Hepatocyte (in vitro differentiated cells): Measurements from ENCODE around the gene PRKACB. TPM values are rescaled to one million over a fixed set of nuclear protein-coding genes. Genes with fewer than 3 reads are reported as not detected.

Source experiments
- DNase-seq: peaks from one replicate; pipeline ENCODE4 v3.0.0-alpha.2; 2016; ENCODE audit warnings: low spot score
- H2AFZ ChIP-seq: fragments of 200-600 bp; sonication (generic); 2 replicates; pipeline ENCODE4 v1.6.0; 2016; ENCODE audit warnings: antibody characterized with exemption, mild to moderate bottlenecking
- H3K27ac ChIP-seq: fragments of 200-600 bp; sonication (generic); 2 replicates; pipeline ENCODE4 v1.5.1; 2016; ENCODE audit warnings: mild to moderate bottlenecking
- H3K27me3 ChIP-seq: fragments of 200-600 bp; sonication (generic); 2 replicates; pipeline ENCODE4 v1.6.1; 2016
- H3K36me3 ChIP-seq: fragments of 200-600 bp; sonication (generic); replicated peaks from 2 replicates; pipeline ENCODE4 v1.5.1; 2016; ENCODE audit warnings: low read depth; ENCODE audit not compliant: insufficient read depth
- H3K4me1 ChIP-seq: fragments of 200-600 bp; sonication (generic); 2 replicates; pipeline ENCODE4 v1.5.1; 2016; ENCODE audit warnings: mild to moderate bottlenecking, moderate library complexity; ENCODE audit not compliant: insufficient read depth
- H3K4me2 ChIP-seq: fragments of 200-600 bp; sonication (generic); 2 replicates; pipeline ENCODE4 v1.6.0; 2016
- H3K4me3 ChIP-seq: fragments of 200-600 bp; sonication (generic); 2 replicates; pipeline ENCODE4 v1.5.1; 2016; ENCODE audit warnings: mild to moderate bottlenecking
- H3K79me2 ChIP-seq: fragments of 200-600 bp; sonication (generic); 2 replicates; pipeline ENCODE4 v1.6.0; 2017; ENCODE audit warnings: mild to moderate bottlenecking
- H3K9me2 ChIP-seq: fragments of 200-600 bp; sonication (generic); replicated peaks from 2 replicates; pipeline ENCODE4 v1.6.0; 2017; ENCODE audit warnings: mild to moderate bottlenecking; ENCODE audit not compliant: insufficient read depth
- H3K9me3 ChIP-seq: fragments of 200-600 bp; sonication (generic); 2 replicates; pipeline ENCODE4 v1.5.1; 2016; ENCODE audit warnings: low read depth, mild to moderate bottlenecking
- H4K20me1 ChIP-seq: fragments of 200-600 bp; sonication (generic); 2 replicates; pipeline ENCODE4 v1.6.0; 2016; ENCODE audit warnings: mild to moderate bottlenecking; ENCODE audit not compliant: insufficient read depth, poor library complexity, severe bottlenecking
- CTCF ChIP-seq: fragments of 200-600 bp; sonication (generic); IDR thresholded peaks from 2 replicates; pipeline ENCODE4 v1.5.1; 2016; ENCODE audit warnings: antibody characterized with exemption, mild to moderate bottlenecking; ENCODE audit not compliant: poor library complexity
- EZH2 ChIP-seq: fragments of 200-600 bp; sonication (generic); IDR thresholded peaks from 2 replicates; pipeline ENCODE4 v1.6.1; 2016; ENCODE audit warnings: antibody characterized with exemption, mild to moderate bottlenecking, borderline replicate concordance
- EZH2phosphoT487 ChIP-seq: fragments of 200-600 bp; sonication (generic); IDR thresholded peaks from one replicate; pipeline ENCODE4 v1.6.1; 2018; ENCODE audit warnings: antibody characterized with exemption, mild to moderate bottlenecking, low read depth, moderate library complexity; ENCODE audit not compliant: unreplicated experiment, severe bottlenecking
- WGBS: methylation state at CpG from one replicate; pipeline ENCODE4 v1.1.6; 2016; ENCODE audit warnings: low lambda C conversion rate; ENCODE audit errors: missing lambda C conversion rate; 5-methylcytosine and 5-hydroxymethylcytosine counted together
- polyA plus RNA-seq: library from polyadenylated mRNA; unstranded; fragments of >200 nt; fragmentation: Nextera tagmentation; extraction: Ambion mirVana; gene quantifications from 2 replicates; pipeline ENCODE4 v1.2.1, GENCODE V29; 2016
- total RNA-seq: library from RNA; depleted of rRNA; stranded (reverse); fragments of >200 nt; gene quantifications from 2 replicates; pipeline ENCODE4 v1.2.3, GENCODE V29; 2014

PRKACB gene
- total and polyA plus RNA-seq, 2 experiments from 2014 or later: 14.0 to 29.5 TPM

GRCh38 chr1:84148758-84149157 is 4.7 kb downstream of the PRKACB start:
- 97% methylated on average over 1 of the region's 1 CpG for WGBS
- no peaks in the 10 kb centered on the region for H3K9me3 ChIP-seq
- no peaks in the 10 kb centered on the region for H4K20me1 ChIP-seq
- no peak overlapping the region for H3K4me2 ChIP-seq
- no peak overlapping the region for H3K27ac ChIP-seq
- H3K27me3 ChIP-seq: no peaks in the 10 kb centered on the region
- no peak overlapping the region for H2AFZ ChIP-seq
- no peaks in the 10 kb centered on the region for H3K36me3 ChIP-seq
- DNase-seq: no peak
- H3K4me1 ChIP-seq: peaks cover 10% of the 10 kb centered on the region
- TF ChIP-seq EZH2 (no peak), EZH2phosphoT487 (no peak), CTCF (no peak)
- no peak overlapping the region for H3K4me3 ChIP-seq
- H3K79me2 ChIP-seq: no peaks in the 10 kb centered on the region
- H3K9me2 ChIP-seq: no peaks in the 10 kb centered on the region

- TF ChIP-seq EZH2 (no peak), CTCF (no peak), EZH2phosphoT487 (no peak)
- 94% methylated on average over 3 of the region's 3 CpGs for WGBS
- no peaks in the 10 kb centered on the region for H3K4me1 ChIP-seq
- no peaks in the 10 kb centered on the region for H4K20me1 ChIP-seq
- no peaks in the 10 kb centered on the region for H3K27me3 ChIP-seq
- no peak overlapping the region for H2AFZ ChIP-seq
- no peak overlapping the region for H3K4me2 ChIP-seq
- DNase-seq: no peak
- no peaks in the 10 kb centered on the region for H3K36me3 ChIP-seq
- no peaks in the 10 kb centered on the region for H3K9me2 ChIP-seq
- no peaks in the 10 kb centered on the region for H3K9me3 ChIP-seq
- H3K27ac ChIP-seq: no peak overlapping the region
- H3K4me3 ChIP-seq: no peak overlapping the region
- H3K79me2 ChIP-seq: no peaks in the 10 kb centered on the region
These were observed 8.6 kb downstream of the PRKACB start for GRCh38 chr1:84152649-84153056.

GRCh38 chr1:84155517-84155916 is 11.4 kb downstream of the PRKACB start:
- H3K36me3 ChIP-seq: no peaks in the 10 kb centered on the region
- no peaks in the 10 kb centered on the region for H3K4me1 ChIP-seq
- no peak for DNase-seq
- H2AFZ ChIP-seq: no peak overlapping the region
- no peaks in the 10 kb centered on the region for H4K20me1 ChIP-seq
- no peak overlapping the region for H3K4me3 ChIP-seq
- no peaks in the 10 kb centered on the region for H3K9me2 ChIP-seq
- H3K79me2 ChIP-seq: no peaks in the 10 kb centered on the region
- WGBS: 95% methylated on average over 3 of the region's 3 CpGs
- no peaks in the 10 kb centered on the region for H3K27me3 ChIP-seq
- TF ChIP-seq EZH2 (no peak), CTCF (no peak), EZH2phosphoT487 (no peak)
- no peak overlapping the region for H3K4me2 ChIP-seq
- H3K9me3 ChIP-seq: no peaks in the 10 kb centered on the region
- H3K27ac ChIP-seq: no peak overlapping the region

- 93% methylated on average over 2 of the region's 2 CpGs for WGBS
- no peak overlapping the region for H3K4me2 ChIP-seq
- DNase-seq: no peak
These were observed 12.1 kb downstream of the PRKACB start for GRCh38 chr1:84156210-84156621.

More at GRCh38 chr1:84156210-84156621, 12.1 kb downstream of the PRKACB start:
- Histone ChIP-seq H4K20me1 (no peaks in the 10 kb centered on the region), H3K4me3 (no peak overlapping the region), H3K27ac (no peak overlapping the region), H3K4me1 (no peaks in the 10 kb centered on the region), H3K79me2 (no peaks in the 10 kb centered on the region), H3K27me3 (no peaks in the 10 kb centered on the region), H3K9me3 (no peaks in the 10 kb centered on the region), H3K36me3 (no peaks in the 10 kb centered on the region), H2AFZ (no peak overlapping the region), H3K9me2 (no peaks in the 10 kb centered on the region)
- TF ChIP-seq CTCF (no peak), EZH2phosphoT487 (no peak), EZH2 (no peak)
